ENCODE measurements around the gene SH2D2A.

SH2D2A gene

DNA sequence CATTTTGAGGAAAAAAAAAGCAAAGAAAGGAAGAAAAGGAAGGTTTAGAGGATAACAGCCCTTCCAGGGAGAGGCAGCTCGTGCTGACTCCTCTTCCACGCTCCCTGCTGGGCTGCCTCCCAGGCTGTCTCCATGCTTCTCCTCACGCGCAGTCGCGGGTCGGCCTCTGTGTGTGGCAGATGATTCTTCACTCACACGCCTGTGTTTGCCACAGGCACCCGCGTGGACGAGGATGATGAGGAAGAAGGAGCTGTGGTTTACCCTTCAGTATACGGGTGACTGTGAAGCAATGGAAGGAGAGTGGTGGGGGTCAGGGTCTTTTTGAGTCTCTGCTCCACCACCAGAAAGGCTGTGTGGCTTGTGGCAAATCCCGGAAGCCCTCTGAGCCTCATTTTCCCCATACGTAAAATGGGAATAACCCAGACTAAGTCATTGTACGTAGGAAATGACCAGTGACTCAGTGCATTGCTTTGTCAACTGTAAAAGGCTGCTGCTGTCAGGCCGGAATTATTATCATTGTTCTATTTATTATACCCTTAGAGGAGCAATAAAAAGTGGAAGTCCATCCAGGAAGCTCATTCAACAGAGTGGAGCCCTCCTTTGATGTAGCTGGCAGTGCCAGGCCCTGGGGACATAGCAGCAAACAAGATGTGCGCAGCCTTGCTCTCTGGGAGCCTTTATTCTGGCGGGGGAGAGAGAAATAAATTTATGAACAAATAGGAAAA, 11.9 kb upstream of the SH2D2A start:
- Histone ChIP-seq H2AFZ (ENCODE audit: low read depth, low read length, severe bottlenecking) (no peak overlapping the region), H3K4me3 (ENCODE audit: insufficient read depth, low read length, poor library complexity, severe bottlenecking) (no peak overlapping the region)
- TF ChIP-seq EZH2phosphoT487 (conservative IDR thresholded peaks at IDR 0.05; ENCODE audit: low read length): no peak
- TF ChIP-seq, protein P1, sequence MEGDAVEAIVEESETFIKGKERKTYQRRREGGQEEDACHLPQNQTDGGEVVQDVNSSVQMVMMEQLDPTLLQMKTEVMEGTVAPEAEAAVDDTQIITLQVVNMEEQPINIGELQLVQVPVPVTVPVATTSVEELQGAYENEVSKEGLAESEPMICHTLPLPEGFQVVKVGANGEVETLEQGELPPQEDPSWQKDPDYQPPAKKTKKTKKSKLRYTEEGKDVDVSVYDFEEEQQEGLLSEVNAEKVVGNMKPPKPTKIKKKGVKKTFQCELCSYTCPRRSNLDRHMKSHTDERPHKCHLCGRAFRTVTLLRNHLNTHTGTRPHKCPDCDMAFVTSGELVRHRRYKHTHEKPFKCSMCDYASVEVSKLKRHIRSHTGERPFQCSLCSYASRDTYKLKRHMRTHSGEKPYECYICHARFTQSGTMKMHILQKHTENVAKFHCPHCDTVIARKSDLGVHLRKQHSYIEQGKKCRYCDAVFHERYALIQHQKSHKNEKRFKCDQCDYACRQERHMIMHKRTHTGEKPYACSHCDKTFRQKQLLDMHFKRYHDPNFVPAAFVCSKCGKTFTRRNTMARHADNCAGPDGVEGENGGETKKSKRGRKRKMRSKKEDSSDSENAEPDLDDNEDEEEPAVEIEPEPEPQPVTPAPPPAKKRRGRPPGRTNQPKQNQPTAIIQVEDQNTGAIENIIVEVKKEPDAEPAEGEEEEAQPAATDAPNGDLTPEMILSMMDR (IDR thresholded peaks at IDR 0.05; ENCODE audit: insufficient read depth, low read length, poor library complexity, severe bottlenecking): no peak

DNA sequence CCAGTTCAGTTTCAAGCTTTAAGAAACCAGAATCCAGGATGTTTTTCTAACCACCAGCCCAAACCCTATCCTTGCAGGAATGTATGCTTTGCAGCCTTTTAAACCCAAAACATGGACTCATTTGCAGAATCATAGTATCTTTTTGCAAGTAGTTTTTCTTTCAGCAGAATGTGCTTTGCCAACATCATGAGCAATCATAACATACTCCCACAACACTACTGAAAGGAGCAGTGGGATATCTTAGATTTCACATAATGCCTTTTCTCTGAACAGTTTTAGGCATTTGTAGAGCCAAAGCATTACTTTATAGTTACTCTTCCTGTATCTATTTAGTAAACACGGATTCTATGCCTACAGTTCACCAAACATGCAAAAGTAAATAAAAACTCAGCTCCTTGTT, 10.0 kb upstream of the SH2D2A start:
- Histone ChIP-seq H2AFZ (ENCODE audit: low read depth, low read length, severe bottlenecking) (no peak overlapping the region), H3K4me3 (ENCODE audit: insufficient read depth, low read length, poor library complexity, severe bottlenecking) (no peak overlapping the region), H3K27me3 (ENCODE audit: low read length) (no peaks in the 10 kb centered on the region), H3K9me3 (ENCODE audit: insufficient read depth, low read length) (no peaks in the 10 kb centered on the region), H3F3A (ENCODE audit: insufficient read depth) (no peaks in the 10 kb centered on the region), H3K4me2 (ENCODE audit: low read depth, low read length, poor library complexity, severe bottlenecking) (no peak overlapping the region), H4K20me1 (ENCODE audit: low read depth, low read length) (no peaks in the 10 kb centered on the region), H3K79me2 (ENCODE audit: insufficient read depth, low read length) (no peaks in the 10 kb centered on the region), H3K9ac (ENCODE audit: low read length) (no peak overlapping the region), H3K27ac (ENCODE audit: low read depth, low read length) (no peak overlapping the region), H3K9me2 (replicated peaks; ENCODE audit: insufficient read depth, low read length) (no peaks in the 10 kb centered on the region), H3K36me3 (ENCODE audit: low read length) (no peaks in the 10 kb centered on the region)
- TF ChIP-seq, protein P1 (IDR thresholded peaks at IDR 0.05; ENCODE audit: insufficient read depth, low read length, poor library complexity, severe bottlenecking): no peak
- TF ChIP-seq EZH2phosphoT487 (conservative IDR thresholded peaks at IDR 0.05; ENCODE audit: low read length): no peak

More for the DNA sequence above, 11.9 kb upstream of the SH2D2A start:
- Histone ChIP-seq H3K9me3 (ENCODE audit: insufficient read depth, low read length) (no peaks in the 10 kb centered on the region), H3K4me2 (ENCODE audit: low read depth, low read length, poor library complexity, severe bottlenecking) (no peak overlapping the region), H4K20me1 (ENCODE audit: low read depth, low read length) (no peaks in the 10 kb centered on the region), H3K9me2 (replicated peaks; ENCODE audit: insufficient read depth, low read length) (no peaks in the 10 kb centered on the region), H3F3A (ENCODE audit: insufficient read depth) (no peaks in the 10 kb centered on the region), H3K79me2 (ENCODE audit: insufficient read depth, low read length) (no peaks in the 10 kb centered on the region), H3K27ac (ENCODE audit: low read depth, low read length) (no peak overlapping the region), H3K36me3 (ENCODE audit: low read length) (no peaks in the 10 kb centered on the region), H3K27me3 (ENCODE audit: low read length) (no peaks in the 10 kb centered on the region), H3K9ac (ENCODE audit: low read length) (no peak overlapping the region)

DNA sequence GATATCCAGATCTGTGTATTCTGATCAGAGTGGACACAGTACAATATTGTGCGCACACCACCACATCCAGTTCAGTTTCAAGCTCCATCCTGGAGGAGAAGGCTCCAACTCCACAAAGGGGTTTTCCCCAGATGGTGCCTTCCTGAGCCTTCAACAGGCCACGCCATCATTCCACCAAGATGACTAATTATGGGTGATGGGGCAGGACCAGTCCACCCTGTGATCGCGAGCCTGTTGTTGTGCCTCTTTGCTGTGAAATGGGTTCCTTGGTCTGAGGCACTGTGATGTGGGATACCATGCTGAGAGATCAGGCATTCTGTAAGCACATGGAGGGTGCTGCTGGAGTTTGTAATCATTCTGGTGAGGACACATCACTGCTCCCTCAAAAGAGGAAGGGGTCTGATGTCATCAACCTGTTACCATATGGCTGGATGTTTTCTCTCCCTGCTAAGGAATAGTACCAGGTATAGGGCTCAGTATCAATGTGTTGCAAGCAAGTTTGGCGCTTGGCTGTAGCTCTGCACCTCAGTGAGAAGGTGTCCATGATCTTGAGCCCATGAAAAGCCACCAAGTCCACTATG, 6.7 kb upstream of the SH2D2A start:
- H3K36me3 ChIP-seq (ENCODE audit: low read length): no peaks in the 10 kb centered on the region
- TF ChIP-seq, protein P1 (IDR thresholded peaks at IDR 0.05; ENCODE audit: insufficient read depth, low read length, poor library complexity, severe bottlenecking): no peak
- TF ChIP-seq EZH2phosphoT487 (conservative IDR thresholded peaks at IDR 0.05; ENCODE audit: low read length): no peak
- no peaks in the 10 kb centered on the region for H4K20me1 ChIP-seq (ENCODE audit: low read depth, low read length)
- no peaks in the 10 kb centered on the region for H3K9me2 ChIP-seq (replicated peaks; ENCODE audit: insufficient read depth, low read length)
- no peaks in the 10 kb centered on the region for H3K79me2 ChIP-seq (ENCODE audit: insufficient read depth, low read length)
- H3F3A ChIP-seq (ENCODE audit: insufficient read depth): no peaks in the 10 kb centered on the region
- no peak overlapping the region for H3K4me2 ChIP-seq (ENCODE audit: low read depth, low read length, poor library complexity, severe bottlenecking)
- no peaks in the 10 kb centered on the region for H3K9me3 ChIP-seq (ENCODE audit: insufficient read depth, low read length)
- no peak overlapping the region for H3K27ac ChIP-seq (ENCODE audit: low read depth, low read length)
- H3K4me3 ChIP-seq (ENCODE audit: insufficient read depth, low read length, poor library complexity, severe bottlenecking): no peak overlapping the region
- no peak overlapping the region for H3K9ac ChIP-seq (ENCODE audit: low read length)
- H3K27me3 ChIP-seq (ENCODE audit: low read length): no peaks in the 10 kb centered on the region
- H2AFZ ChIP-seq (ENCODE audit: low read depth, low read length, severe bottlenecking): no peak overlapping the region

All from SU-DHL-6 (cell line).